ENCODE measurements around the gene DDX43.

DNA sequence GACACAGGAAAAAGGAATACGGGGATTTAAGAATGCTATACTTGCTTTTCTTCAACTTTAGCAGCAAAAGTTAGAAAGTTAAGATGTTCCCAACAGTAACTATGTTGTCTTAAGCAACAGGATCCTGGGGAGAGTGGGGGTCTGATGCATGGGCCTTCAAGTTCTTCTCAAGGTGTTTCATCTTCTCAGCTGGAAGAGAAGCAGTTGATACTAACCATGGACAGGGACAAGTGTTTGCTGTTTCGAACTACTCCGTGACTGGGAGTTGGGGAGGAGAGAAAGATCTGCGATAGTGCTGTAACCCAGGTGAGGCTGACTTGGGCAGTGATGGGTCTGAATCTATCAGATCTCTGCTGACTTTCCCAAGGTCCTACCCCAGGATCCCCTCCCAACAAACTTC lies 26.0 kb upstream of the DDX43 start:
- TF ChIP-seq, protein P1, sequence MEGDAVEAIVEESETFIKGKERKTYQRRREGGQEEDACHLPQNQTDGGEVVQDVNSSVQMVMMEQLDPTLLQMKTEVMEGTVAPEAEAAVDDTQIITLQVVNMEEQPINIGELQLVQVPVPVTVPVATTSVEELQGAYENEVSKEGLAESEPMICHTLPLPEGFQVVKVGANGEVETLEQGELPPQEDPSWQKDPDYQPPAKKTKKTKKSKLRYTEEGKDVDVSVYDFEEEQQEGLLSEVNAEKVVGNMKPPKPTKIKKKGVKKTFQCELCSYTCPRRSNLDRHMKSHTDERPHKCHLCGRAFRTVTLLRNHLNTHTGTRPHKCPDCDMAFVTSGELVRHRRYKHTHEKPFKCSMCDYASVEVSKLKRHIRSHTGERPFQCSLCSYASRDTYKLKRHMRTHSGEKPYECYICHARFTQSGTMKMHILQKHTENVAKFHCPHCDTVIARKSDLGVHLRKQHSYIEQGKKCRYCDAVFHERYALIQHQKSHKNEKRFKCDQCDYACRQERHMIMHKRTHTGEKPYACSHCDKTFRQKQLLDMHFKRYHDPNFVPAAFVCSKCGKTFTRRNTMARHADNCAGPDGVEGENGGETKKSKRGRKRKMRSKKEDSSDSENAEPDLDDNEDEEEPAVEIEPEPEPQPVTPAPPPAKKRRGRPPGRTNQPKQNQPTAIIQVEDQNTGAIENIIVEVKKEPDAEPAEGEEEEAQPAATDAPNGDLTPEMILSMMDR (IDR thresholded peaks at IDR 0.05): no peak
- no peak for TF ChIP-seq POLR2A (IDR thresholded peaks at IDR 0.05)
